Cardiac muscle cell (in vitro differentiated cells and primary cell): Measurements from ENCODE around the gene ANKRD55. TPM values are rescaled to one million over a fixed set of nuclear protein-coding genes. Genes with fewer than 3 reads are reported as not detected.
"Not testable (repeated sequence)": the region's sequence is repeated elsewhere in the genome, so short reads cannot be mapped to it uniquely, and the experiment has no call there.

Experiments
- DNase-seq, 2 donors: peaks; one replicate each; pipeline versions ENCODE4 v3.0.0 to v3.0.0-alpha.2; 2010 to 2017; ENCODE audit warnings: low read depth in 1 of 2, low spot score in 1 of 2
- H3K27ac ChIP-seq: fragments of 200-600 bp; sonication (generic); 2 replicates; pipeline ENCODE4 v1.5.1; 2016
- H3K27me3 ChIP-seq: fragments of 200-600 bp; sonication (generic); 2 replicates; pipeline ENCODE4 v1.6.0; 2016; ENCODE audit warnings: control low read depth
- H3K36me3 ChIP-seq: fragments of 200-600 bp; sonication (generic); 2 replicates; pipeline ENCODE4 v1.5.1; 2016; ENCODE audit warnings: control low read depth
- H3K4me1 ChIP-seq: fragments of 200-600 bp; sonication (generic); 2 replicates; pipeline ENCODE4 v1.8.1; 2017; ENCODE audit warnings: low read depth, mild to moderate bottlenecking, mixed run types
- H3K4me3 ChIP-seq: fragments of 200-600 bp; sonication (generic); 2 replicates; pipeline ENCODE4 v1.5.1; 2016; ENCODE audit warnings: mild to moderate bottlenecking
- H3K9me3 ChIP-seq: fragments of 200-600 bp; sonication (generic); 2 replicates; pipeline ENCODE4 v1.5.1; 2017; ENCODE audit warnings: low read depth, mild to moderate bottlenecking, control low read depth
- polyA plus RNA-seq: library from polyadenylated mRNA; unstranded; fragments of >200 nt; fragmentation: Nextera tagmentation; extraction: Ambion mirVana; gene quantifications from 2 replicates; pipeline ENCODE4 v1.2.1, GENCODE V29; 2016
- total RNA-seq: library from RNA; depleted of rRNA; stranded (reverse); fragments of >200 nt; gene quantifications from 2 replicates; pipeline ENCODE4 v1.2.3, GENCODE V29; 2016
- TF ChIP-seq, protein P1 (sequence below): IDR thresholded peaks from 2 replicates; pipeline ENCODE4 v1.5.1; 2012; ENCODE audit warnings: low read depth, mild to moderate bottlenecking, low read length

Gene ANKRD55
- total and polyA plus RNA-seq, 2 experiments from 2014 or later, result 0.28 TPM; not detected in 1

DNA sequence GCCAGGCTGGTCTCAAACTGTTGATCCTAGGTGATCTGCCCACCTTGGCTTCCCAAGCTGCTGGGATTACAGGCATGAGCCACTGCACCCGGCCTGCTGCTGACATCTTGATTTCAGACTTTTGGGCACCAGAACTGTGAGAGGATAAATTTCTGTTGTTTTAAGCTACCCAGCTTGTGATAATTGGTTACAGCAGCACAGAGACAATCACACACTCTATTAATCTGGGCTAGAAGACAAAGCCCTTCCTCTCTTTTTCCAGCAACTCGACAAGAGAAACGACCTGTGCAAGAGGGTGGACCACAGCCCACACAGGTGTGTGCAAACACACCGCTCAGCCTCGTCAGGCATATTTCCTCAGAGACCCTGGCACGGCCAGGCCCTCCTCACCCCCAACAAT, 4.5 kb downstream of the ANKRD55 start:
- Histone ChIP-seq H3K9me3 (no peaks in the 10 kb centered on the region), H3K27ac (no peak overlapping the region), H3K36me3 (no peaks in the 10 kb centered on the region), H3K4me1 (no peaks in the 10 kb centered on the region), H3K4me3 (no peak overlapping the region), H3K27me3 (no peaks in the 10 kb centered on the region)
- TF ChIP-seq, protein P1, sequence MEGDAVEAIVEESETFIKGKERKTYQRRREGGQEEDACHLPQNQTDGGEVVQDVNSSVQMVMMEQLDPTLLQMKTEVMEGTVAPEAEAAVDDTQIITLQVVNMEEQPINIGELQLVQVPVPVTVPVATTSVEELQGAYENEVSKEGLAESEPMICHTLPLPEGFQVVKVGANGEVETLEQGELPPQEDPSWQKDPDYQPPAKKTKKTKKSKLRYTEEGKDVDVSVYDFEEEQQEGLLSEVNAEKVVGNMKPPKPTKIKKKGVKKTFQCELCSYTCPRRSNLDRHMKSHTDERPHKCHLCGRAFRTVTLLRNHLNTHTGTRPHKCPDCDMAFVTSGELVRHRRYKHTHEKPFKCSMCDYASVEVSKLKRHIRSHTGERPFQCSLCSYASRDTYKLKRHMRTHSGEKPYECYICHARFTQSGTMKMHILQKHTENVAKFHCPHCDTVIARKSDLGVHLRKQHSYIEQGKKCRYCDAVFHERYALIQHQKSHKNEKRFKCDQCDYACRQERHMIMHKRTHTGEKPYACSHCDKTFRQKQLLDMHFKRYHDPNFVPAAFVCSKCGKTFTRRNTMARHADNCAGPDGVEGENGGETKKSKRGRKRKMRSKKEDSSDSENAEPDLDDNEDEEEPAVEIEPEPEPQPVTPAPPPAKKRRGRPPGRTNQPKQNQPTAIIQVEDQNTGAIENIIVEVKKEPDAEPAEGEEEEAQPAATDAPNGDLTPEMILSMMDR, result no peak
- no peak for DNase-seq

DNA sequence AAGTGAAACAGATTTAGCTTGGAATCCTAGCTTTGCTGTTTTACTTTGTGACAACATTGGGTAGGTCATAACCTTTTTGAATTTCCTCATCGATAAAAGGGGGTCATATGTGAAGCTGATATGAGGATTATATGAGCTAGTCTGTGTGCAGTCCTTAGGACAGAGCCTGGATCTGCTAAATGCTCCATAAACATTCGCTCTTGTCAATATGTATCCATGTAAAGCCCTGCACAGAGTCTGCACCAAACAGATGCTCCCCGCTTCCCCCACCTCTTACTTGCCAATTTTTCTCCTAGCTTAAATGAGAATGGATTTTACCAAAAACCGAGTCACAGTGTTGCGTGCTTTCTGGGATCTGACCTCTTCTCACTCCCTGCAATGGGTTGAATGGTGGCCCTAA, 5.4 kb downstream of the ANKRD55 start:
- H3K4me3 ChIP-seq, result no peak overlapping the region
- H3K9me3 ChIP-seq, result no peaks in the 10 kb centered on the region
- no peak for DNase-seq
- H3K27me3 ChIP-seq, result no peaks in the 10 kb centered on the region
- no peaks in the 10 kb centered on the region for H3K4me1 ChIP-seq
- H3K36me3 ChIP-seq, result no peaks in the 10 kb centered on the region
- no peak overlapping the region for H3K27ac ChIP-seq
- TF ChIP-seq, protein P1, result no peak

DNA sequence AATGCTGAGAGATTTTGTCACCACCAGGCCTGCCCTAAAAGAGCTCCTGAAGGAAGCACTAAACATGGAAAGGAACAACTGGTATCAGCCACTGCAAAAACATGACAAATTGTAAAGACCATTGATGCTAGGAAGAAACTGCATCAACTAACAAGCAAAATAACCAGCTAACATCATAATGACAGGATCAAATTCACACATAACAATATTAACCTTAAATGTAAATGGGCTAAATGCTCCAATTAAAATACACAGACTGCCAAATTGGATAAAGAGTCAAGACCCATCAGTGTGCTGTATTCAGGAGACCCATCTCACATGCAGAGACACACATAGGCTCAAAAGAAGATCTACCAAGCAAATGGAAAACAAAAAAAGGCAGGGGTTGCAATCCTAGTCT, 9.8 kb downstream of the ANKRD55 start:
- H3K27me3 ChIP-seq, DNase-seq, H3K36me3 ChIP-seq, H3K4me3 ChIP-seq, H3K4me1 ChIP-seq, H3K27ac ChIP-seq, H3K9me3 ChIP-seq: not testable (repeated sequence)

DNA sequence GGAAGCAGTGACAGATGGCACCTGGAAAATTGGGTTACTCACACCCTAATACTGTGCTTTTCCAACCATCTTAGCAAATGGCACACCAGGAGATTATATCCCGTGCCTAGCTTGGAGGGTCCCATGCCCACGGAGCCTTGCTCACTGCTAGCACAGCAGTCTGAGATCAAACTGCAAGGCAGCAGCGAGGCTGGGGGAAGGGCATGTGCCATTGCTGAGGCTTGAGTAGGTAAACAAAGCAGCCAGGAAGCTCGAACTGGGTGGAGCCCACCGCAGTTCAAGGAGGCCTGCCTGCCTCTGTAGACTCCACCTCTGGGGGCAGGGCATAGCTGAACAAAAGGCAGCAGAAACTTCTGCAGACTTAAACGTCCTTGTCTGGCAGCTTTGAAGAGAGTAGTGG, 11.5 kb downstream of the ANKRD55 start:
- H3K36me3 ChIP-seq, H3K4me3 ChIP-seq, DNase-seq, H3K27me3 ChIP-seq, H3K9me3 ChIP-seq, H3K27ac ChIP-seq, H3K4me1 ChIP-seq: not testable (repeated sequence)

DNA sequence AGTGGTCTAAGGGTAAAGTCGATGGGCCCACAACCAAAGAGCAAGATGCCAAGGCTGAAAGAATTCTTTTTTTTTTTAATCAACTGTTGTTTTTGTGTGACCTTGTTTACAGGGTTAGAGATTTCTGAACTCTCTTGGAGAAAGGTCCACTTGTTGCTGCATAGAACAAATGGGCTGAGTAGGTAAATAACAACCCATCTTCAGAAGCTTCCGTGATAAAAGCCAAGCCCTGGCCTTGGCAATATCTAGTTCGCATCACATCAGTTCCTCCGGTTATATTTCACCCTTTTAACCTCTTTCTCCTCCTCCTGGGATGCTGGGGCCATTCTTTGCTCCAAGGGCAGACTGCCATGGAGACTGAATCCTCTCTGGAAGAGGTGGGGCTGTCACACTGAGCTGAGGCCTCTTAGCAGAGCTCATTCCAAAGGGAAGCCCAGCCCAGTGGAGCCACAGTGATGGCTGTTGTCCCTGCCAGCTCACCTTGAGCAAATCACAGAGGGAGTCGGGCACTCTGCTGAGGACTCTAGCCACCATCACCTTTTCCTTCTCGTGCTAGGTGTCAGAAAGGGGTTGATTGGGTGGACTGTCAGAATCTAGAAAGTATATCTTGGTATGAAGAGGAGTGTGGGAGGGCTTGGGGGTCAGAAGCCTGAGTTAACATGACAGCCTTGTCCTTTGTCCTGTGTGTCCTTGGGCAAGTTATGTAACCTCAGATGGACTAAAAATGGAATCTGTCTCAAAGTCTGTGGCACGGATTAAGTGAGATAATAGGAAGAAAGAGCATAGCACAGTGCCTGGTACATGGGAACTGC, 17.9 kb downstream of the ANKRD55 start:
- TF ChIP-seq, protein P1, result no peak
- Histone ChIP-seq H3K27me3 (no peaks in the 10 kb centered on the region), H3K27ac (no peak overlapping the region), H3K4me1 (no peaks in the 10 kb centered on the region), H3K36me3 (no peaks in the 10 kb centered on the region), H3K9me3 (no peaks in the 10 kb centered on the region), H3K4me3 (no peak overlapping the region)
- DNase-seq, result no peak

DNA sequence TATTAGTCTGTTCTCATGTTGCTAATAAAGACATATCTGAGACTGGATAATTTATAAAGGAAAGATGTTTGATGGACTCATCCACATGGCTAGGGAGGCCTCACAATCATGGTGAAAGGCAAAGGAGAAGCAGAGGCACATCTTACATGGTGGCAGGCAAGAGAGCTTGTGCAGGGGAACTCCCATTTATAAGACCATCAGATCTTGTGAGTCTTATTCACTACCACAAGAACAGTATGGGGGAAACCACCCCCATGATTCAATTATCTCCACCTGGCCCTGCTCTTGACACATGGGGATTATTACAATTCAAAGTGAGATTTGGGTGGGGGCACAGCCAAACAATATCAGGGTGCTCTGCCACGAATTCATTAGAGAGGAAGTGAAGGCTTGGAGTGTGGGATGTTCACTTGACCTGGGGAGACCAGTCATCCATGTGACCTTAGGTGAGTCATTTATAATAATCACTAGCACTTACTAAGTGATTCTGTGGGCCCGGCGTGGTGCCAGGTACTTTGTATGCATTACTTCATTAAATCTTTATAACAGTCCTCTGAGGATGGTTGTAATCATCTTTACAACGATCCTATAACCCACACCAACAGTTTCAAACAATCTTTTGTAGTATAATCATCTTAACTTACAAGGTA, 19.1 kb downstream of the ANKRD55 start:
- H3K4me1 ChIP-seq, H3K27me3 ChIP-seq, H3K36me3 ChIP-seq, H3K9me3 ChIP-seq, DNase-seq, H3K4me3 ChIP-seq, H3K27ac ChIP-seq: not testable (repeated sequence)

DNA sequence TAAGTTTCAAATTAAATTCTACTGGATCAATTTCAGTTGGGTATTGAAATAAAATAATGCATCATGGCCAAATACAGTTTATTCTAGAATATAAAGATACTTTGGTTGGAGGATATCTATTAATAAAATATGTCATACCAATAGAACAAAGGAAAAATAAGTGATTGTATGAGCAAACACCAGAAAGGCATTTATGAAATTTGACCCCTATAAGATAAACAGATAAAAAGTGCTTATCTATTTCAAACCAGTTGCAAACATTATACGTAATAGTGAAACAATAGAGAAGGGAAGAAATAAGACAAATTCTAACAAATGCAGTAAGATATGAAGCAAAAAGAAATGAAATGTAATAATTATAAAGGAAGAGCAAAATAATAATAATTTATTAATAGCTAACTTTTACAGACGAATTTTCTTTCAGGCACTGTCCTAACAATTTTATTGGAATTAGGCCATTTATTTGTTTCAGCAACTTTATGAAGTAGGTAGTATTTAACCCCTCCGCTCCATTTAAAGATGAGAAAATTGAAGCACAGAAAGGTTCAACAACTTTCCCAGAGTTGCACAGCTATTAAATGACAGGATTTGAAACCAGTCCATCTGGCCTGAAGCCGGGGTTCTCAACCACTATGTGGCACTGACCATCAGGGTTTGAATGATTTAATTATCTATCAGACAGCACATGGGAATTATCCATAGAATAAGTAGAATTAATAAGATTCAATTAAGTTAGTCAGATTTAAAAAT, 20.8 kb downstream of the ANKRD55 start:
- H3K36me3 ChIP-seq, result no peaks in the 10 kb centered on the region
- no peaks in the 10 kb centered on the region for H3K9me3 ChIP-seq
- no peak overlapping the region for H3K27ac ChIP-seq
- no peaks in the 10 kb centered on the region for H3K27me3 ChIP-seq
- no peaks in the 10 kb centered on the region for H3K4me1 ChIP-seq
- TF ChIP-seq, protein P1, result no peak
- DNase-seq, result no peak
- H3K4me3 ChIP-seq, result no peak overlapping the region
